ENCODE results near the gene TECTA.
A peak's percentile ranks its signal among the peaks of the same experiment; 100 is the strongest.
"Not testable (repeated sequence)": the region's sequence is repeated elsewhere in the genome, so short reads cannot be mapped to it uniquely, and the experiment has no call there.

Gene TECTA

DNA sequence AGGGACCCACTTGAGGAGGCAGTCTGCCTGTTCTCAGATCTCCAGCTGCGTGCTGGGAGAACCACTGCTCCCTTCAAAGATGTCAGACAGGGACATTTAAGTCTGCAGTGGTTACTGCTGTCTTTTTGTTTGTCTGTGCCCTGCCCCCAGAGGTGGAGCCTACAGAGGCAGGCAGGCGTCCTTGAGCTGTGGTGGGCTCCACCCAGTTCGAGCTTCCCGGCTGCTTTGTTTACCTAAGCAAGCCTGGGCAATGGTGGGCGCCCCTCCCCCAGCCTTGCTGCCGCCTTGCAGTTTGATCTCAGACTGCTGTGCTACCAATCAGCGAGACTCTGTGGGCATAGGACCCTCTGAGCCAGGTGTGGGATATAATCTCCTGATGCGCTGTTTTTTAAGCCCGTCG is 76.6 kb downstream of the TECTA start:
- not testable (repeated sequence) for DNase-seq (ENCODE audit: low spot score)

- DNase-seq (ENCODE audit: low spot score), result no peak
Measured at GRCh38 chr11:121179306-121179705, 78.3 kb downstream of the TECTA start.

GRCh38 chr11:121180183-121180582 is 79.1 kb downstream of the TECTA start:
- DNase-seq (ENCODE audit: low spot score), result no peak

DNA sequence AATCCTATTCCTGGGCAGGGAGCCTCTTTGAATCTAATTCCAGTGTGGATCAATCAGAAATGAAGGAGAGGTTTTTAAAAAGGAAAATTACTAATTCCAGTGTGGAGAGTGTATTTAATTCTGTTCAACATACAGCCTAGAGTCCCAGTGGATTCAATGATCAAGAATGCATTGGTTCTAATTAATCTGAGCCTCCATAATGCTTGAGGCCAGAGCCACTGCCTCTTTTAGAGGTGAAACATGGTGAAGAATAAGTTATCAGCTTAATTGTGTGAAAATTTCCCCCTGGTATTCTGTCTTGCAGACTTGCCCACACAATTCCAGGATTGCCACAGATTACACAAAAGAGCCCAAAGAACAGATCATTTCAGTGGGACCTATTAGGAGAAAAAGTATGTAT is 87.7 kb downstream of the TECTA start:
- no peak for DNase-seq (ENCODE audit: low spot score)

GRCh38 chr11:121191818-121192217 is 90.8 kb downstream of the TECTA start:
- no peak for DNase-seq (ENCODE audit: low spot score)

DNA sequence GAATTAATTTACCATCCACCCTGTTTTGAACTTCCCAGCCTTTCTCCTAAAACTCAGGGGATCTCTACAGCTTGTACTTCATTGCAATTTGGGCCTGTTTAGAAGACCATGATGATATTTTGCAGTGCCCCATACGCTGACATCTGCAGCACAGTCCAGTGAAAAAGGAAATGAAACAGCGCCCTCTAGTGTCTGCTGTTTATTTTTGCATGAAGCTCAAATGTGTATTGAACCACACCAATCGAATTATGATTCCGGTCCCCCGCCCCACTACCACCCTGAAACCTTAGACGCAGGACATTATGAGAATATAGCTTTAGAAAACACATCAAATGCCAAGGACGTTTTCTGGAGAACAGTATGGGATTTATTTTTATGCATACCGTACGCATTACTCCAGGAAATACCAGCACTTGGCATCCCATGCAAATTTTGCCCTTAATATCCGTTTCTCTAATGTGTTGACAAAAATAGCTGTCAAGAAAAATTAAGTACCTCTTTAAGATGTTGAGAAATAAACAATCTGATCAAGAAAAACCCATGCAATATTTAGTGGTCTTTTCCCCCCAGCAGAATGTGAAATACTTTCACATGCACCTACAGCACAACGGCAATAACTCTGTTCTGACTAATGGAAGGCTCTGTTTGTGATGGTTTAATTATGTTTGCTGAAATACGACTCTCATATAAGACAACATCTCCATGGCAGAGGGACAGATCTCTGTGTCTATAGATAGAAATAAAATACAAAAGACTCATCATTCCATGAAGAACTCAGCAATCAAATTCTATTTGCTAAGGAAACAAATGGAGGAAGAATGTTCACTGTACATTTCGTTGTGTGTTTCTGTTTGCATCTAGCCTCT is 93.9 kb downstream of the TECTA start:
- peak; percentile 72 for DNase-seq (ENCODE audit: low spot score)

GRCh38 chr11:121198491-121198890 is 97.4 kb downstream of the TECTA start:
- DNase-seq (ENCODE audit: low spot score), result no peak

DNA sequence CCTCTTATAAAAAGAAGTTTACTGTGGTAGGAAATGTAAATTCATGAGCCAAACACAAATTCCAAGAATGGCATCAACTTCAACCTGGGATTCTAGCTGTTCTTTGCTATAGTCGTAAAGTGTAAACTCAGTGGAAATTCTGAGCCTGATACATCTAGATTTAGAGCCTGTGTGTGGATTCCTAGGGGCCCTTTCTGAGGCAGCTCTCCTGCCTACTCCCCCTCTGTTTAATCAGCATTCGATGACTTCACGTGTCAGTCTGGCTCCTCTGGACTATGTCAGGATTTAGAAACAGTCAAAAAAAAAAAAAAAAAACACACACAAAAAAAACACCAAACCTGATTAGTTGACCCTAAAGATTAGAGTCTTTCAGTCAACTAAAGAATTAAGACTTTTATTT is 98.5 kb downstream of the TECTA start:
- no peak for DNase-seq (ENCODE audit: low spot score)

GRCh38 chr11:121206810-121207209 is 105.8 kb downstream of the TECTA start:
- no peak for DNase-seq (ENCODE audit: low spot score)

DNA sequence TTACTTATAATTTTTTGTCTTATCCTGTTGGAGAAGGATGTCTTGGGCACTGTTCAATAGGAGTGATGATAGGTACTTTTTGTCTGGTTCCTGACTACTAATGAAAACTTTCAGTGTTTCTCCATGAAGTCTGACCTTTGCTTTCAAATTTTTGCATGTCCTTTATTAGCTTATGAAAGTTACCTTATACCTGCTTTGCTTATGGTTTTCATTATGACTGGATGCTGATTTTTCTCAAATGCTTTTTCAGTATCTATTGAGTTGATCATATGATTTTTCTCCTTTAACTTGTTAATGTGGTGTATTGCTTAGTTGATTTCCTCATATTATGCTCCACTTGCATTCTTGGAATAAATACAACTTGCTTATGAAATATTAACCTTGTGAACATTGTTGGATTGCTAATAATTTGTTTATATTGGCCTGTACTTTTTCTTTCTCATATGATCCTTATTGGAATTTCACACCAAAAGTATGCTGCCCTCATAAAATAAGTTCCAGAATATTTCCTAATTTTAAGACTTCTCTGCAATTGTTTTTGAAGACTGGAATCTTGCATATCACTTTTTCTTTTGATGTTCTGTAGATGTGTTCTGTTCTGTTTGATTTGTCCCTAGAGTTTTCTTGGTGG is 106.6 kb downstream of the TECTA start:
- no peak for DNase-seq (ENCODE audit: low spot score)

DNA sequence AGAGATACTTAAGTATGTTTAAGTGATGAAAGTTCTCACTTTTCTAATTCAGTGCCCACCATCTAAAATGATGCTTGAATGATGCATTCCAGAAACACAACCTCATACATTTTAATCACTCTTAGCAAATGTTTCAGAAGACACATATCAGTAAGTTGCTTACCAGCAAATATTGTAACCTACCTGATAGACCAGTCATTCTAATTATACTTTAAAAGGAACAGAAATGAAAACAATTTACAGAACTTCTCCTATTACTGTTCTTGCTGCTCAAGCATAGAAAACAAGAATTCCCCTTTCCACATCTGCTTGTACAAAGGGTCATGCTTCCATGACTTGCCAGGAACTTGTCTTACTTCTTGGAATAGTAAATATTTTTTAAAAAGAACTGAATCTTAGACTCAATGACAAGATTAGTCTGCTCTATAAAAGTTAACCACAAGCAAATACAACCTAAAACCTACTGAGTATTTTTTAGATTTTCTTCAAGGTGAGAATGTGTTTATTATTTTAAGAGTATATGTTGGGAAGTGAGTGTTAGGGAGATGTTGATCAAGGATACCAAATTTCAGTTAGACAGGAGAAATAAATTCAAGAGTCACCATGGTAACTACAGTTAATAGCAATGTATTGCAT is 109.5 kb downstream of the TECTA start:
- DNase-seq (ENCODE audit: low spot score), result no peak

- DNase-seq (ENCODE audit: low spot score), result no peak
Measured at GRCh38 chr11:121211626-121212025, 110.6 kb downstream of the TECTA start.

DNA sequence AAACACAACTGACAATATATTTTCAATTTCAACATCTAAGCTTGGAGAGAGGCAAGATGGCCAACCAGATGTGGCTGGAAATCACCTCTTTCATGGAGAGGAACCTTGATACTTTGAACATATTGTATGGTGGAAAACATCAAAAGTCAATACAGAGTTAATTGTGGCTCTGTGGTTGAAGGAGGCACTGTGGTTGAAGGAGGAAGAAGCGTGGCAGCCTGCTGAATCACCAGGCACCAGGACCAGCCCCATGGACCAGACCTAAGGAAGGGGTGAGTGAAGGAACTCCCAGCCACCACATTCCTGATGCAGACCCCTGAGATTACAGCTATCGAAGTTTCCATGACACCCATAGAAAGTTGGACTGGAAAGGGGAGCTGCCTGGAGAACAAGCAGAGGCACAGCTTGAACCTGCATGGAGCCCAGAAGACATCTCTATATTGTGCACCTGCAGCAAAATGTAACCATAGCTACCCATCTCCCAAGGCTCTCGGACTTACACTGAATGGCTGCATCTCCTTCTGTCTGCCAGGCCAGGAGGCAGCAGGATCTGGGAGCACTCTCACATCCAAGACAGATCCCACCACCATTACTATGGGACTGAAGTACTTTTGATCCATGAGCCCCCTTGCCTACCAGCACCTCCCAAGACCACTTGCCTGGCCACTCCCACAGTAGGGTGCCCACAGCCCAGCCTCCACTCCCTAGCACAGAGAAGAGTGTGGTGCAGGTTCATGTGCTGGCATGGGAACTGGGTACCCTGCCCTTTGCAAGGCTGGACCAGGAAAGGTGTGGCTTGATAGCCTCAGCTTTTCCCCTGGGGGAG is 111.7 kb downstream of the TECTA start:
- DNase-seq (ENCODE audit: low spot score), result no peak

- DNase-seq (ENCODE audit: low spot score), result no peak
Measured at GRCh38 chr11:121213362-121213893, 112.4 kb downstream of the TECTA start.

DNA sequence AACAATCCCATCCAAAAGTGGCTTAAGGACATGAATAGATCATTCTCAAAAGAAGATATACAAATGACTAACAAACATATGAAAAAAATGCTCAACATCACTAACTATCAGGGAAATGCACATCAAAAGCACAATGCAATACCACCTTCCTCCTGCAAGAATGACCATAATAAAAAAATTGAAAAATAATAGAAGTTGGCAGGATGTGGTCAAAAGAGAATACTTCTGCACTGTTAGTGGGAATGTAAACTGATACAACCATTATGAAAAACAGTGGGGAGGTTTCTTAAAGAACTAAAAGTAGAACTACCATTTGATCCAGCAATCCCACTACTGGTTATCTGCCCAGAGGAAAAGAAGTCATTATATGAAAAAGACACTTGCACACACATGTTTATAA is 113.8 kb downstream of the TECTA start:
- no peak for DNase-seq (ENCODE audit: low spot score)

DNA sequence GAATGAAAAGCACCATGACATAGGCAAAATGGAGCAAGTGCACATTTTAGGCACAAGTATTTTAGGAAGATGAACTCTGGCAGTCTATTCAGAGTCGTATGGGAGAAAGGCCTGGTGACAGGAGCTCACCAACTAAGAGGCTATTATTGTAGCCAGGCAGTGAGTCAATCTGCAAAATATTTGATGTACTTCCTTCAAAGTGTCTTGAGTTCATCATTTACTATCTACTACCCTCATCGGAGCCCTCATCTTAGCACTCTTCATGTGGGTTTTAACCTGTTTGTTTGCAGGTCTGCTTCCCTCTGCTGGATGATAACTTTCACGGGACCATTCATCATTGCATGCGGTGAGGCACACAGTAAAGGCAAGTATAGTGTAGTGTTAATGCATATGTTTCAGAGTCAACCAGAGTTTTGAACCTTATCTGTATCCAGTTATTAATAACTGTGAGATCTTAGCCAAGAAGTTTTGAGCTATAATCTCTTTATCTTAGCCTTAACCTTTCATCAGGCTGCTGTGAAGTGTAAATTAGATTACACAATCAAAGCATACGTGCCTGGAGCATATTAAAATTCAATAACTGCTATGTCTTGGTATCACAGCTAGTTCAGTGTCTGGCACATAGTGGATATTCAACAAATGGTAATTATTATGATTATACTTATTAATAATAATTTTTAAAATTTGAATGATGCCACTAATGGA is 120.6 kb downstream of the TECTA start:
- DNase-seq (ENCODE audit: low spot score), result no peak

GRCh38 chr11:121223161-121223560 is 122.1 kb downstream of the TECTA start:
- no peak for DNase-seq (ENCODE audit: low spot score)

DNA sequence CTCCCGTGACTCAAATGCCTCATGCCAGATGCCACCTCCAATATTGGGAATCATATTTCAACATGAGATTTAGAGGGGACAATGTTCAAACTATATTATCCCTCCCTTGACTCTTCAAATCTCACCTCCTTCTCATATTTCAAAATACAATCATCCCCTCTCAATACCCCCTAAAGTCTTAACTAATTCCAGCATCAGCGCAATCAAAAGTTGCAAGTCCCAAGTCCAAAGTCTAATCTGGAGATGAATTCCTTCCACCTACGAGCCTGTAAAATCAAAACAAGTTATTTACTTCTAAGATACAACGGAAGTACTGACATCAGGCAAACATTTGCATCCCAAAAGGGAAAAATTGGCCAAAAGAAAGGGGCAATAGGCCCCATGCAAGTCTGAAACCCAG is 124.3 kb downstream of the TECTA start:
- no peak for DNase-seq (ENCODE audit: low spot score)

DNA sequence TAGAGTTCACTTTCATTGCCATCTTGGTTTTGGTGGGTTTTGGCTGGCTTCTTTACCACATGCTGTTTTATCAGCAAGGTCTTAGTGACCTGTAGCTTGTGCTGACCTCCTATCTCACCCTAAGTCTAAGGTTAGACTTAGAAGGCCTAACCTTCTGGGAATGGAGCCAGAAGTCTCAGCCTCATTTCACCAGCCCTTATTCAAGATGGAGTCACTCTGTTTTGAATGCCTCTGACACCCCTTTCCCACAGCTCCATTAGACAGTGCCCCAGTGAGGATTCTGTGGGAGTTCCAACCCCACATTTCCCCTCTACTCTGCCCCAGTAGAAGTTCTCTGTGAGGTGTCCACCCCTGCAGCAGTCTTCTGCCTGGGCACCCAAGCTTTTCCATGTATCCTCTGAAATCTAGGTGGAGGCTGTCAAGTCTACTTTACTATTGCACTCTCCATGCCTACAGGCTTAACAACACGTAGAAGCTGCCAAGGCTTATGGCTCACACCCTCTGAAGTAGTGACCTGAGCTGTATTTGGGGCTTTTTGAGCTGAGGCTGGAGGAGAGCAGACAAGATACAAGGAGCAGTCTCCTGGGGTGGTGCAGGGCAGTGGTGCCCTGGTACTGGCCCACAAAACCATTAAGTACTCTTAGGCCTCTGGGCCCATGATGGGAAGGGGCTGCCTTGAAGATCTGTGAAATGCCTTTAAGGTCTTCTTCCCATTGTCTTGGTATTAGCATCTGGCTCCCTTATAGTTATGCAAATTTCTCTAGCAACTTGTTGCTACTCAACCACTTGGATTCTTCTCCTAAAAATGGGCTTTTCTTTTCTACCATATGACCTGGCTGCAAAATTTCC is 125.6 kb downstream of the TECTA start:
- DNase-seq (ENCODE audit: low spot score), result no peak

GRCh38 chr11:121228851-121229250 is 127.8 kb downstream of the TECTA start:
- DNase-seq (ENCODE audit: low spot score), result no peak

All from CD4-positive, alpha-beta T cell treated with Interleukin-2 at 100 ng/mL for 4 hours (primary cell).